ENCODE measurements around the gene CCR7. TPM values are rescaled to one million over a fixed set of nuclear protein-coding genes. Genes with fewer than 3 reads are reported as not detected.

The CCR7 gene
- total and polyA plus RNA-seq, 12 donors: 0.10 to 1.7 (median 0.46) TPM; not detected in 7

DNA sequence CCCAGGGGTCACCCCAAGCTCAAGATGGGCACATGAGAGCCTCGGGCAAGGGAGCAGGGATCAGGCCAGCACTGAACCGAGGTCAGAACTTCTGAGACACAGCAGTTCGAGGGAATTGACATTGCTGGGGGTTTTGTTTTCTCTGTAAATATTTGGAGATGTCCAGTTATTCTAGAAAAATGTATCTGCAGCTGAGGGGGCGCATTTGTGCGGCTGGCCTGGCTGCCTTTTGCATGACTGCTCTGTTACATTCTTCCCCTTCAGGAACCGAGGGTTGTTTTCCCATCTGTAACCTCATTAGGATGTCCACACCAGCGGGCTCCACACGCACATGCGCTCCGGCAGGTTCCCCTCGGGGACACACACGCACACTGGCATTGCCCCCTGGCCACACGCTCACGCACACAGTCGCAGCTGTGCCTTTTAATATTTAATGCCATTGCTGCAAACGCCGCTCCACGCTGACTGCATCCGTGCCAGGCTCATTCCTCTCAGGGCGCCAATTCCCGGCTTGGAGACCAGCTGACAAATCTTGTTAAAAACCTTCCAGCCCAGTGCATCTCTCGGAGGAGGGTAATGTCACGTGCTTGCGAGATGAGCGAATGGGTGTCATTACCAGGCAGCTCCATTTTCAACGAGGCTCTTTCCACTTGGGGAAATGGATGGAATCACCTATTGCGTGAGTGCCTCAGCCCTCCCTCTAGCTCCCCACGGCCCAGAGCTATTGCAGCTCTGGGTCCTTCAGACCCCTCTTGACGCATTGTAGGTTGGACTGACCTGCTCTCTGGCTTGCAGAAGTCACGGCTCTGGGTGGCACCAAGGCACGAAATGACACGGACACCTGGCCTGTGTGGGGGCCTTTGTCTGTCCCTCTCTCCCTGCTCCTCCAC is 13.1 kb downstream of the CCR7 start:
- TF ChIP-seq, protein P1, sequence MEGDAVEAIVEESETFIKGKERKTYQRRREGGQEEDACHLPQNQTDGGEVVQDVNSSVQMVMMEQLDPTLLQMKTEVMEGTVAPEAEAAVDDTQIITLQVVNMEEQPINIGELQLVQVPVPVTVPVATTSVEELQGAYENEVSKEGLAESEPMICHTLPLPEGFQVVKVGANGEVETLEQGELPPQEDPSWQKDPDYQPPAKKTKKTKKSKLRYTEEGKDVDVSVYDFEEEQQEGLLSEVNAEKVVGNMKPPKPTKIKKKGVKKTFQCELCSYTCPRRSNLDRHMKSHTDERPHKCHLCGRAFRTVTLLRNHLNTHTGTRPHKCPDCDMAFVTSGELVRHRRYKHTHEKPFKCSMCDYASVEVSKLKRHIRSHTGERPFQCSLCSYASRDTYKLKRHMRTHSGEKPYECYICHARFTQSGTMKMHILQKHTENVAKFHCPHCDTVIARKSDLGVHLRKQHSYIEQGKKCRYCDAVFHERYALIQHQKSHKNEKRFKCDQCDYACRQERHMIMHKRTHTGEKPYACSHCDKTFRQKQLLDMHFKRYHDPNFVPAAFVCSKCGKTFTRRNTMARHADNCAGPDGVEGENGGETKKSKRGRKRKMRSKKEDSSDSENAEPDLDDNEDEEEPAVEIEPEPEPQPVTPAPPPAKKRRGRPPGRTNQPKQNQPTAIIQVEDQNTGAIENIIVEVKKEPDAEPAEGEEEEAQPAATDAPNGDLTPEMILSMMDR (IDR thresholded peaks at IDR 0.05): no peak
- intact Hi-C loops (cut with DNase I): loop anchor here in 4 of 10 donors (5.0 to 10.0 kb wide), 4 partner anchors 110 to 257 kb away; partner anchors contain the start of genes IGFBP4 (in 1 of the 4) and RARA (in 1 of the 4)
- 77 to 80% methylated on average over 32 of the region's 32 CpGs for WGBS, 2 donors

DNA sequence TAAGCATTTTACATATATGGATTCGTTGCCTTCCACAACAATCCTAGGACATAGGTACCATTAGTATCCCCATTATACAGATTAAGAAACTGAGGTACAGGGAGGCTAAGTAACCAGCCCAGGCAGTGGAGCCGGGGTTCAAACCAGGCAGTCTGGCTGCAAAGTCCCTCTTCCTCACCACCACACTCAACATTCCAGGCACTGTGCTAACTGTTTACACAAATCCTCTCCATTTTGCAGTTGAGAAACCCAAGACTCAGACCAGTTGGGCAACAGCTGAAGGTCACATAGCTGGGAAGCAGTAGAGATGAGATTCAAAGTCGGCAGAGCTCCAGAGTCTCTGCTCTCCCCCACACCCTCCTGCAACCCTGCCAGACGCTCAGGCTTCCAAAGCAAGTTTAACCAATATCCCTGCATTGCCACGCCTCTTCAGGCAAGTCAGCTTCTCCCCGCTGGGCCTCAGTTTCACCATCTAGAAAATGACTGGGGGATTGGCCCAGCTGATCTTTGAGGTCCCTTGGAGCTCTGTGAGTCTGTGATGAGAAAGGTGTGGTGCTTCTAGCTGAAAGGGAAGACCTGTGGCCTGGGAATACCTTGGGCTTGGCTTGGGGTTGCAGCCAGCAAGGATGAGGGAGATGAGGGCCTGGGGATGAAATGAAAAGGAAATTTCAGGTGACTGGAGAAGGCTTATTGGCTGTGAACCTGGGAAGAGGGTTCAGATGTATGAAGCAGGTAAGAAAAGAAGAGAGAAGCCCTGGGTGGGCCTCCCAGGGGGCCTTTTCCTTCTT is 14.0 kb downstream of the CCR7 start:
- H3K4me1 ChIP-seq: peaks cover 23 to 88% (median 73%) of the 10 kb centered on the region in 9 donors
- DNase-seq (peak; percentile 62 to 70), ATAC-seq (peak; percentile 27 to 56 (median 40))
- H3K36me3 ChIP-seq: peaks cover 0 to 4% (median 0%) of the 10 kb centered on the region in 9 donors
- intact Hi-C loops (cut with DNase I): loop anchor here in 4 of 10 donors (5.0 to 10.0 kb wide), 4 partner anchors 109 to 256 kb away; partner anchors contain the start of genes IGFBP4 (in 1 of the 4) and RARA (in 1 of the 4)
- 65 to 86% methylated on average over 6 of the region's 6 CpGs for WGBS, 2 donors
- no peaks in the 10 kb centered on the region for H3K27me3 ChIP-seq
- H3K4me3 ChIP-seq: no peak overlapping the region
- H3K9me3 ChIP-seq: no peaks in the 10 kb centered on the region
- H3K27ac ChIP-seq: peak overlapping the region; percentile 37 to 94 (median 88)
- TF ChIP-seq, protein P1 (IDR thresholded peaks at IDR 0.05): no peak

More for the DNA sequence above, 13.1 kb downstream of the CCR7 start:
- H3K4me3 ChIP-seq: no peak overlapping the region
- H3K27me3 ChIP-seq: no peaks in the 10 kb centered on the region
- peak overlapping the region; percentile 37 to 94 (median 88) for H3K27ac ChIP-seq
- H3K9me3 ChIP-seq: no peaks in the 10 kb centered on the region
- peak in 2 of 8 donors; percentile 13 to 14 for ATAC-seq
- no peak for DNase-seq
- H3K4me1 ChIP-seq: peaks cover 31 to 96% (median 81%) of the 10 kb centered on the region in 9 donors
- H3K36me3 ChIP-seq: peaks cover 0 to 4% (median 0%) of the 10 kb centered on the region in 9 donors

DNA sequence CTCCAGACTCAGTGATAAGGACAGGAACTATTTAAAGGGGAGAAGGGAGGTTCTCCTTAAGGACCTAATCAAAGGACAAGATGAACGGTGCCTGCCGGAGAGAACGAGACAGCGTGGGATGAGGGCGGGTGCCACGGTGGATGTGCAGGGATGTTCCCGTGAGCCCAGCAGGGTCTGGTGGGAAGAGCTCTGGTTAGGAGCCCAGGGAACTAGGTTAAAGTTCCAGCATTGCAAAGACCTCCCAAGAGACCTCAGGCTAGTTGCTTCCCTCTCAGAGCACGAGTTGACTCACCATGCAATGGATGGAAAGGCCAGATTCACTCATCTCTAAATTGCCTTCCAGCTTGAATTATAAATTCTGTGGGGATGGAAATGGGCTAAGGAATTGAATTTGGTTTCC is 14.7 kb downstream of the CCR7 start:
- WGBS, 2 donors: 51 to 80% methylated on average over 8 of the region's 8 CpGs
- intact Hi-C loops (cut with DNase I): loop anchor here in 4 of 10 donors (5.0 to 10.0 kb wide), 4 partner anchors 108 to 256 kb away; partner anchors contain the start of genes IGFBP4 (in 1 of the 4) and RARA (in 1 of the 4)
- H3K27ac ChIP-seq: peak overlapping the region in 9 of 10 donors; percentile 82 to 94 (median 89)
- H3K4me3 ChIP-seq: no peak overlapping the region
- no peaks in the 10 kb centered on the region for H3K27me3 ChIP-seq
- H3K9me3 ChIP-seq: no peaks in the 10 kb centered on the region
- peaks cover 0 to 4% (median 0%) of the 10 kb centered on the region in 9 donors for H3K36me3 ChIP-seq
- DNase-seq (peak; percentile 51 to 69), ATAC-seq (peak; percentile 22 to 57 (median 47))
- peaks cover 23 to 81% (median 67%) of the 10 kb centered on the region in 9 donors for H3K4me1 ChIP-seq
- TF ChIP-seq, protein P1 (IDR thresholded peaks at IDR 0.05): no peak

Data from heart right ventricle (tissue), 16 donors.